MCF 10A (cell line): ENCODE data around the gene TUBA4B. TPM values are rescaled to one million over a fixed set of nuclear protein-coding genes. Genes with fewer than 3 reads are reported as not detected.

Source experiments
- BruUV-seq: library from RNA; stranded (reverse); fragments of 400-500 nt; replicated peaks from 2 replicates; lab custom pipeline; 2021; lab: Mats Ljungman, UMichigan
- CTCF ChIA-PET: fragments of 300-600 bp; sonication (Branson Sonifier 250); formaldehyde crosslinking; extraction: SDS; loops from one replicate; lab custom pipeline; 2021; ENCODE audit warnings: antibody characterized with exemption, inconsistent platforms; lab: Yijun Ruan, JAX
- POLR2A ChIA-PET: fragments of 300-600, 350-650 bp; sonication (Branson Sonifier 250); formaldehyde crosslinking; extraction: SDS; loops from one replicate; lab custom pipeline; 2020; ENCODE audit warnings: antibody characterized with exemption, inconsistent platforms; lab: Yijun Ruan, JAX
- DNase-seq: peaks from one replicate; pipeline ENCODE4 v3.0.0-alpha.2; 2018; ENCODE audit not compliant: unreplicated experiment
- H3K27ac Mint-ChIP-seq: one replicate; pipeline ENCODE4 v1.8.0; 2022; ENCODE audit warnings: mild to moderate bottlenecking, low read depth, mixed read lengths; ENCODE audit not compliant: unreplicated experiment
- H3K27me3 Mint-ChIP-seq: one replicate; pipeline ENCODE4 v1.8.0; 2022; ENCODE audit warnings: mixed read lengths; ENCODE audit not compliant: insufficient read depth, unreplicated experiment
- H3K36me3 Mint-ChIP-seq: one replicate; pipeline ENCODE4 v1.8.0; 2022; ENCODE audit warnings: mild to moderate bottlenecking, moderate library complexity, mixed read lengths; ENCODE audit not compliant: insufficient read depth, unreplicated experiment
- H3K4me1 Mint-ChIP-seq: one replicate; pipeline ENCODE4 v1.8.0; 2022; ENCODE audit warnings: mixed read lengths; ENCODE audit not compliant: insufficient read depth, unreplicated experiment
- H3K4me3 Mint-ChIP-seq: one replicate; pipeline ENCODE4 v1.8.0; 2022; ENCODE audit warnings: mild to moderate bottlenecking, moderate library complexity, mixed read lengths; ENCODE audit not compliant: unreplicated experiment
- H3K9me3 Mint-ChIP-seq: one replicate; pipeline ENCODE4 v1.8.0; 2022; ENCODE audit warnings: mixed read lengths; ENCODE audit not compliant: unreplicated experiment
- intact Hi-C: fragments of 100-400 bp; cut with micrococcal nuclease; formaldehyde crosslinking; loops from 2 replicates; pipeline ENCODE4 v1.14.1; 2022
- total RNA-seq: library from RNA; stranded (reverse); gene quantifications from 2 replicates; pipeline ENCODE4 v1.2.3, GENCODE V29; 2022
- TF ChIP-seq, protein P1 (sequence below): fragments of 200-600 bp; IDR thresholded peaks from one replicate; pipeline ENCODE4 v1.8.0; 2022; ENCODE audit warnings: antibody characterized with exemption, mild to moderate bottlenecking; ENCODE audit not compliant: unreplicated experiment

The TUBA4B gene
- total RNA-seq, 1 experiment from 2014 or later: not detected

DNA sequence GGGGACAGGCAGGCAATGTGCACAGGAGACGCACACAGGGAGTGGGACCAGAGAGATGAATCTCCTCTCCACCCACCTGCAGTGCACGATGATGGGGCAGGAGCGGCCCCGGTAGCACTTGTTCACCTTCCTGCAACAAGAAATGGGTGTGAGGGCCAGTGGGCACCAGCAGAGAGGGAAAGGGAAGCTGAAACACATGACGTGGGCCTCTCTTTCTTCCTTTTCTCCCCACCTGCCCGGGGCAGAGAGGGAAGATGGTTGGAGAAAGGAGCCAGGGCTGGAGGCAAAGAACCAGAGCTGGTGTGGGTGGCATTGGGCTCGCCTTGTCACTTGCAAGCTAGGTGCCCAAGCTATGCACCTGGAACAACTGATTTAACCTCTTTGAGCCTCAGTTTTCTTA lies 38.4 kb downstream of the TUBA4B start:
- TF ChIP-seq, protein P1, sequence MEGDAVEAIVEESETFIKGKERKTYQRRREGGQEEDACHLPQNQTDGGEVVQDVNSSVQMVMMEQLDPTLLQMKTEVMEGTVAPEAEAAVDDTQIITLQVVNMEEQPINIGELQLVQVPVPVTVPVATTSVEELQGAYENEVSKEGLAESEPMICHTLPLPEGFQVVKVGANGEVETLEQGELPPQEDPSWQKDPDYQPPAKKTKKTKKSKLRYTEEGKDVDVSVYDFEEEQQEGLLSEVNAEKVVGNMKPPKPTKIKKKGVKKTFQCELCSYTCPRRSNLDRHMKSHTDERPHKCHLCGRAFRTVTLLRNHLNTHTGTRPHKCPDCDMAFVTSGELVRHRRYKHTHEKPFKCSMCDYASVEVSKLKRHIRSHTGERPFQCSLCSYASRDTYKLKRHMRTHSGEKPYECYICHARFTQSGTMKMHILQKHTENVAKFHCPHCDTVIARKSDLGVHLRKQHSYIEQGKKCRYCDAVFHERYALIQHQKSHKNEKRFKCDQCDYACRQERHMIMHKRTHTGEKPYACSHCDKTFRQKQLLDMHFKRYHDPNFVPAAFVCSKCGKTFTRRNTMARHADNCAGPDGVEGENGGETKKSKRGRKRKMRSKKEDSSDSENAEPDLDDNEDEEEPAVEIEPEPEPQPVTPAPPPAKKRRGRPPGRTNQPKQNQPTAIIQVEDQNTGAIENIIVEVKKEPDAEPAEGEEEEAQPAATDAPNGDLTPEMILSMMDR: no peak
- H3K4me3 Mint-ChIP-seq: no peak overlapping the region
- H3K9me3 Mint-ChIP-seq: no peaks in the 10 kb centered on the region
- H3K36me3 Mint-ChIP-seq: peaks cover 4% of the 10 kb centered on the region
- no peak for DNase-seq
- BruUV-seq: no TSS peak
- intact Hi-C loops: no loop called here
- ChIA-PET POLR2A (interaction anchor here (1.5 to 11.1 kb wide), 4 partner anchors 14 to 115 kb away, joined by 5 to 170 read pairs (median 35); partner anchors contain the start of genes ANKZF1, ATG9A, CNPPD1 and DNAJB2), CTCF (interaction anchor here (0.7 to 17.4 kb wide), 7 partner anchors 8 to 132 kb away, joined by 3 to 445 read pairs (median 7); partner anchors contain the start of genes CNPPD1, DNAJB2, GLB1L and SLC23A3)
- H3K27ac Mint-ChIP-seq: no peak overlapping the region
- H3K27me3 Mint-ChIP-seq: no peaks in the 10 kb centered on the region
- peaks cover 31% of the 10 kb centered on the region for H3K4me1 Mint-ChIP-seq

DNA sequence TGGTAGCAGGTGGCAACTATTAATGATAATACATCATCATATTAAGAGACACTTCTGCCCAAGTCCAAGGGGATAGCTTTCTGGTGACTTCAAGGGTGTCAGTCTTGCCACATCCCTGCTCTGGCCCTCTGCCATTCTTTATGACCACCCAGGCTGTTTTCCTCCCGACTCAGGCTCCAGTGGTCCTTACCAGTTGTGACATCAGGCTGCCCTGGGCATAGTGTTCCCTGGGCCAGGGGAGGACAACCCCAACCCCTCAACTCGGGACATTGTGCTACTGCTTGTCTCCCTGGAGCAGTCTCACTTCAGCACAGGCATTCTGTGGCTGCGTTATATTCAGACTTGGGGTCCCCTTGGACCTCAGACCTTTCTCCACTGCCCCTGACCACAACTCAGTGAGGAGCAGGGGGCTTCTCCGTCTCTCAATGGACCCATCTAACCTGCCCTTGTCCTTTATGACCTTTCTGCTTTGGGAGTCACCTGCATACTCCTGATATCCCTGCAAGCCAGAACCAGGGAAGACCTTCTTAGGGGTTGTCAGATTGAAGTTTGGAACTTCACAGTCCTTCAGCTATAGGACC lies 39.0 kb downstream of the TUBA4B start:
- Mint-ChIP-seq H3K9me3 (no peaks in the 10 kb centered on the region), H3K27me3 (no peaks in the 10 kb centered on the region), H3K4me3 (no peak overlapping the region), H3K4me1 (peaks cover 27% of the 10 kb centered on the region), H3K36me3 (no peaks in the 10 kb centered on the region), H3K27ac (no peak overlapping the region)
- CTCF ChIA-PET: interaction anchor here (0.7 to 17.4 kb wide), 8 partner anchors 7 to 132 kb away, joined by 3 to 445 read pairs (median 24); partner anchors contain the start of genes ANKZF1, ATG9A, CNPPD1 and DNAJB2
- POLR2A ChIA-PET: interaction anchor here (1.5 to 11.1 kb wide), 4 partner anchors 15 to 115 kb away, joined by 5 to 170 read pairs (median 35); partner anchors contain the start of genes ANKZF1, ATG9A, CNPPD1 and DNAJB2
- no TSS peak for BruUV-seq
- DNase-seq: no peak
- intact Hi-C loops: no loop called here
- TF ChIP-seq, protein P1: no peak

DNA sequence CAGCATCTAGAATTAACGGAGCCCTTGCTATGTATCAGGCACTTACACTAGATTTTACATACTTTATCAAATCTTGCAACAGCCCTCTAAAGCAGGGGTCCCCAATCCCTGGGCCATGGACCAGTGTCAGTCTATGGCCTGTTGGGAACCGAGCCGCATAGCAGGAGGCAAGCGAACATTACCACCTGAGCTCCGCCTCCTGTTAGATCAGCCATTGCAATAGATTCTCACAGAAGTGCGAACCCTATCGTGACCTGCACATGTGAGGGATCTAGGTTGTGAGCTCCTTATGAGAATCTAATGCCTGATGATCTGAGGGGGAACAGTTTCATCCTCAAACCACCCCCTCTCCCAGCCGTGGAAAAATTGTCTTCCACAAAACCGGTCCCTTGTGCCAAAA lies 39.6 kb downstream of the TUBA4B start:
- Mint-ChIP-seq H3K27ac (no peak overlapping the region), H3K27me3 (no peaks in the 10 kb centered on the region), H3K36me3 (peaks cover under 1% of the 10 kb centered on the region), H3K9me3 (no peaks in the 10 kb centered on the region), H3K4me3 (no peak overlapping the region), H3K4me1 (peaks cover 26% of the 10 kb centered on the region)
- TF ChIP-seq, protein P1: no peak
- intact Hi-C loops: no loop called here
- no TSS peak for BruUV-seq
- CTCF ChIA-PET: interaction anchor here (1.6 to 17.4 kb wide), 5 partner anchors 14 to 133 kb away, joined by 7 to 445 read pairs (median 69); partner anchors contain the start of genes ANKZF1, ATG9A, CNPPD1 and DNAJB2
- POLR2A ChIA-PET: interaction anchor here (1.1 to 11.1 kb wide), 5 partner anchors 15 to 116 kb away, joined by 4 to 170 read pairs (median 32); partner anchors contain the start of genes ANKZF1, ATG9A, CNPPD1 and DNAJB2
- no peak for DNase-seq

DNA sequence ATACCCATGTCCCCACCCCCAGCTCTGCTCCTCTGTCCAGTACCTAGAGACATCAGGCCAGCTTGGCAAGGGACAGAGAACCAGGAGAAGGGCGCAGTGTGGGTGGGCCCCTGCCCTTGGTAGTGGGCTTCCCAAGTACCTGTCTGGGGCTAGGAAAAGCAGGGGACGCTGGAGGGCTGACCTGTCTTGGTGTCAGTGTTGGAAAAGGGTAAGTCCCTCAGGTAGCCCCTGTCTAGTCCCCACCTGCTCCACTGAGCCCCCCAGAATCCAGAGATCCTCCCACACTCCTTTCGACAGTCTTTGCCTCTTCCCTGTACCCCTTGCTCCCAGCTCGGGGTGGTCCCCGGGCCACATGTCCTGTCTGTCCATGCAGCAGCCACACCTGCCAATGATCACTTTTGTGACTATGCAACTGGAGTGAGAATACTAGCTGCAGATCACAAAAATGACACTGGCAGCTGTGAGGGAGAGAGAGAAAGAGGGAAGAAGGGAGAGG lies 40.7 kb downstream of the TUBA4B start:
- peak overlapping the region; percentile 68 for H3K4me3 Mint-ChIP-seq
- TF ChIP-seq, protein P1: no peak
- peaks cover 22% of the 10 kb centered on the region for H3K4me1 Mint-ChIP-seq
- ChIA-PET CTCF (interaction anchor here (0.7 to 17.4 kb wide), 15 partner anchors 15 to 730 kb away, joined by 4 to 445 read pairs (median 7); partner anchors contain the start of genes ABCB6, ANKZF1, ATG9A and CNPPD1), POLR2A (interaction anchor here (0.6 to 11.1 kb wide), 7 partner anchors 17 to 117 kb away, joined by 4 to 170 read pairs (median 21); partner anchors contain the start of genes ANKZF1, ATG9A, CNPPD1 and DNAJB2)
- no TSS peak for BruUV-seq
- no peak for DNase-seq
- H3K27me3 Mint-ChIP-seq: no peaks in the 10 kb centered on the region
- no peaks in the 10 kb centered on the region for H3K9me3 Mint-ChIP-seq
- H3K27ac Mint-ChIP-seq: no peak overlapping the region
- peaks cover 6% of the 10 kb centered on the region for H3K36me3 Mint-ChIP-seq
- intact Hi-C loops: loop anchor here (2.0 kb wide), 3 partner anchors 15 to 123 kb away; partner anchors contain the start of genes ANKZF1, ATG9A, DNAJB2 and SLC23A3
